GM21423 (cell line): ENCODE data around the gene HMGXB4.

ENCODE experiments used
- ATAC-seq: cut with Tn5 transposase; IDR thresholded peaks from one replicate; pipeline ENCODE4 v1.9.1; 2021; ENCODE audit warnings: mild to moderate bottlenecking, moderate library complexity; ENCODE audit not compliant: unreplicated experiment

The HMGXB4 gene

GRCh38 chr22:35310556-35311550 lies 53.6 kb downstream of the HMGXB4 start:
- no peak for ATAC-seq

GRCh38 chr22:35311551-35311999 lies 54.3 kb downstream of the HMGXB4 start:
- no peak for ATAC-seq

GRCh38 chr22:35312198-35313059 lies 55.1 kb downstream of the HMGXB4 start:
- no peak for ATAC-seq

- no peak for ATAC-seq
These were observed 56.2 kb downstream of the HMGXB4 start for GRCh38 chr22:35313311-35314121.

DNA sequence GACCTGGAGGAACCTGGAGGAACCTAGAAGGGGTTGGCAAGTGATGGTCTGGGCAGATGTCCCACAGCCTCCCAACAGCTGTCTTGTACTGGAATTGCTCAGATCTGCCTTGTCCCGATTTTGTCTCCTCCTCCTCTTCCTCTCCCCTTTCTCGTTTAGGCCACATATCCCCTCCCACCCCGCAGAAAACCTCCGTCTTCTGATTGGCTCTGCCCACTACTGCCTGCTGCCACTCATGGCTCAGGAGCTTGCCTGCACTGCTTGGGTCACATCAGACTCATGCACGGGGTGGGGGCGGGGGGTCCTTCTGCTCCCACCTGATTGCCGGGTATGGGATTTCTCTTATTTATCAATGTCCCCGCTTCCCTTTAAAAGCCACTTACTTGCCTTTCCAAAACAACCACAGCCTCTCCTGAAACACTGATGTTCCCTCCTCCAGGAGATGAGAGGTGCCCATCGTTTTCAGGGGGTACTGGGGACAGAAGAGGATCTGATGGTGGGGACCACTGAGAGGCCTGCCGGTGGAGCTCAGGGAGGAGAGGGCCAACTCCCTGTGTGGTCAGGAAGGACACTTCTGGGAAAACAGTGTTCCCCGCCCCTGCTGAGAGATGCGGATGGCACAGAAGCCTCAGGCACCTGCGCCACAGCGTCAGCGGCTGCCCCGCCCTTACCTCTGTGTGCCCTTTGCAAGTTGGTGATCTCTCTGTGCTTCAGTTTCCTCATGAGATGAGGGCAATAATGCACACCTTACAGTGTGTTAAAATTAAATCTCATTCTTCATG lies 57.1 kb downstream of the HMGXB4 start:
- ATAC-seq = no peak

DNA sequence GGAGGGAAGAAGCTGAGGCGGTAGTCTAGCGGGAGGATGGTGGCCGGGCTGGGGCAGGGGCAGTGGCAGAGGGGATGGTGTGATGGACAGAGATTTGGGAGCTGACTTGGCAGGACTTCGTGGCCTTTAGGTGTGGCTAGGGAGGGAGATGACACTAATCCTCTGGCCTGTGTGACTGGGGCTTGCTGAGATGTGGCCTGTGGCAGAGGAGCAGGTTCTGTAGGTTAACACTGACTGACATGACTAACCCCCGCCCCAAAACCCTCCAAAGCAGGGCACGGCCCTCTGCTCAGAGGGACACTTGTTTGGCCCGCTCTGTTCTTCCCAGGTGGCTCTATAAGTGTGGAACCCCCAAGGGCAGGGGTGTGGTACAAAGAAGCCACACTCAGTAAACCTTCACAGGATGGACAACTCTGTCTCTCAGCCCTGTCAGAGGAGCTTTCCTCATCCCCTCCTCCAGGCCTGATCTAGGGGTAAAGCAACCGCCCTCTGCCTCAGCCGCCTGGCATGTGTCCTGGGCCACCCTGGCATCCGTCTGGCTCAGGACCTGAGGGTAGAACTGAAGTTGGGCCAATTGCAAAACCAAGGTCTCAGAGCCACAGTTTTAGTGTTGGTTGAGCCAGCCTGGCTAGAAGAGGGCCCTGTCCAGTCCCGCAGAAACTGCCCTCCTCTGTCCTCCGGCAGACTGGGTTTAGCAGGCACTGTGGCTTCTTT lies 58.0 kb downstream of the HMGXB4 start:
- no peak for ATAC-seq

DNA sequence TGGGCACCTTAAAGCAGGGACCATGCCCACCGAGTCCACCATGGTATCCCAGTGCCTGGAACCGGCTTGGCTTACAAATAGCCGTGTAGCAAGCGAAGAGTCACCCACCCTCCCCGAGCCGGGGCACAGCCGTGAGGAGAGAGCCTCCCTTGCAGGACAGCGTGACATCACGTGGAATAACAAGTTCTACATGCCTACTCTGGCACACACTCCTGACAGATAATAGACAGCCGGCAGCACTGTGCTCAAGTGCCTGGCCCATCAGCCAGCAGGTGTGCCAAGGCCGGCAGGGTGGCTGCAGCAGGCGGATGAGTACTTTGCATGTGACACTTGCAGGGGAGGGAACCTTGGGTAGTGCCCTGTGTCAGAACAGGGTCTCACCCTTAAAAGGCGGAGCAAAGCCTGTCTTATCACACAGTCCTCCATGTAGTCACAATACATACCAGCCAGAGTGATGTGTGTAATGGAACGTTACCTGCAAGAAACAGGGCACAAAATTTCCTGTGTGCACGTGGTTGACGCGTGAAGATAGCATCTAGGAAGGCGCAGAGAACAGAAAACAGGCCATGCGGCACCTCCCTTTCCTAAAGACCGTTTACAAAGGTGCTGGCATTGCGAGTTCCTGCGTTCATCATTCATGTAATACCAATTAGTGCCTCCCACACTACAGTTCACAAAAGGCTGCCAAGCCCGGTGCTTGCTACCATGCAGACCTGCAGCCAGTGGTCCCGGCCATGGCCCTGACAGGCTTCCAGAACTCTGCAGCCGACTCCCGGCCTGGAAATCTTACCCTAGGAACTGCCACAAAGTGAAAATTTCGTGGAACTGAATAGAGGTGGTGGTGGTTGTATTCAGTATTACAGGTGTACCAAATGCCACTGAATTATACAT lies 58.8 kb downstream of the HMGXB4 start:
- no peak for ATAC-seq

- no peak for ATAC-seq
These were observed 59.5 kb downstream of the HMGXB4 start for GRCh38 chr22:35316751-35317150.

DNA sequence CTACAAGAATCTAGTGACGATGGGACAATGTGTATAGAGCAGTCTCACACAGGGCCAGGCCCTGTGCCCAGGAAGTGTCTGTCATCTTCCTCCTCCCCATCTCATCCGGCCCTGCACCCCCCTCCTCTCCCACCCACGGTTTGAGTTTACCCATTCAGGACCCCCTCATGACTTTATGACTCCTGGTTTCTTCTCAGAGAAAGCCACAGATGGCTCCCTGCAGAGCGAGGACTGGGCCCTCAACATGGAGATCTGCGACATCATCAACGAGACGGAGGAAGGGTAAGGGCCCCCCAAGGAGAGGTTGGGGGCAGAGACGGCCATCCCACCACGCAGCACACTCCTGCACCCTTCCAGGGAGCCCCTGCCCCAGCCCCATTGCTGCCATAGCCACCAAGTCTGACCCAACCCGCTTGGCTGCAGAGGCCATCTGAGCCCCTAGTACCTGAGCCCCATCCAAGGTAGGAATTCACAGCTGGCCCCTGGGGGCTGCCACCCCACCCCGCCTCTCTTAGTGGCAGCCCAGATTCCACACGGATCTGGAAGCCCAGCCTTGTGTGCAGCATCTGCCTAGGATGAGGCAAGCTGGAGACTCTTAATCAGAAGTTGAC lies 60.5 kb downstream of the HMGXB4 start:
- ATAC-seq = no peak

- ATAC-seq = no peak
These were observed 61.3 kb downstream of the HMGXB4 start for GRCh38 chr22:35318346-35319215.

DNA sequence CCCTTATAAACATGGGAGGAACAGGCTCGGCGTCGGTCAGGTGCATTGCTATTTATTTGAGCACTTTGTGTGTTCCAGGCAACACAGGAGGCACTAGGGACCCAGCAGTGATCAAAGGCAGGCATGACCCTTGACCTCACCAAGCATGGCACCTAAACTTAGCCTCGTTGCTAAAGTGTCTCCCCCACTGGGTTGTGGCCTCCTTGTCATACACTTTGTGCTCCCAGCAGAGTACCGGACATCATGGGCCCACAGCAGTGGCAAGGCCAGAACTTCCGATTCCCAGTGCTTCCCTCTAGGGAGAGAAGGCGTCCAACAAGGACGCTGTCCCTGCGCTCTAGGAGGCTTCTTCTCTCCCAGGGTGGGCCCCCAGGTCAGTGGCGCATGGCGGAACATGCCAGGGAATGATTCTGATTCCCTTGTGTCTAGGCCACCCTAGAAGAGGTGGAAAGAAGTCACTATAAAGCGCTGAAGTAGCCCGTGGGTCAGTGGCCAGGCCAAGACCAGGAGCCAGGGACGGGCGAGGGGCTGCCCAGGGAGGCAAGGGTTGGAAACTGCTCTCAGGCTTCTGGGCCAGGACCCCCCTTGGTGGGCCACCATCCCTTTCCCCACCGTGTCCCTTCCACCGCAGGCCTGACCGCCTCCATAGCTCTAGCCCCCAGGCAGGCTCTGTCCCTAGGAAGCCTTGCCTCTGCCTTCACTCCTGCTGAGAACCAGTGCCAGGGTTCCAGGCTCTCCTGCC lies 62.1 kb downstream of the HMGXB4 start:
- no peak for ATAC-seq

DNA sequence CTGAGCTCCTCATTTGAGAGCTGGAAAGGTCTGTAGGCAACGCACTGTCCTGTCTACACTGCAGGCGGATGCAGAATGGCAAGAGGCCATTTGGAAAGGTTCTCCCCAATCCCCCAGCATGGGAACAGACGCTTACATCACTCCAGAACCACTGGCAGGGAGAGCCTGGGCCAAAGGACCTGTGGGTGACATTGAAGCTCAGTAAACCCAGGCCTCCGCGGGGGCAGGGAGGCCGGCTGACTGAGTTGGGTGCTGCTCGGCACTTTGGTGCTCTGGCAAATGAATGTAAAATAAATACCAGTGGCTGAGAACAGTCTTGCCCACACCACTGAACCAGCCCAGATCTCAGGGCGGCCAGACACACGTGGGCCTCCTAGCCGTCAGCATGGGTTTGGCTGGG lies 64.8 kb downstream of the HMGXB4 start:
- no peak for ATAC-seq

DNA sequence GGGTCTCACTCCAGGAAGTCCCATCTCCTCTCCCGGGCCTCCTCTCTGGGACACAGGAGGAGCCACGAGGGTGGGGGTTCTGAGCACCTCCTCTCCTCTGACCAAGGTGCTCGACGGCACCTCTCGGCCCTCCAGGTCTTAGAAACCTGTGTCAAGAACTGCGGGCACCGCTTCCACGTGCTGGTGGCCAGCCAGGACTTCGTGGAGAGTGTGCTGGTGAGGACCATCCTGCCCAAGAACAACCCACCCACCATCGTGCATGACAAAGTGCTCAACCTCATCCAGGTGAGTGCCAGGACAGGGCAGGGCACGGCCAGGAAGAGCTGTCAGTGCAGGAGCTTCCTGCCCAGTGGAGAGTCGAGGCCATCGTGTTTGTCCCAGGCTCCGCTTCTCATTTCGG lies 65.6 kb downstream of the HMGXB4 start:
- ATAC-seq = no peak

- no peak for ATAC-seq
These were observed 66.0 kb downstream of the HMGXB4 start for GRCh38 chr22:35323305-35323704.

GRCh38 chr22:35324067-35324466 lies 66.8 kb downstream of the HMGXB4 start:
- no peak for ATAC-seq

GRCh38 chr22:35324762-35325161 lies 67.5 kb downstream of the HMGXB4 start:
- no peak for ATAC-seq
